Endothelial cell (in vitro differentiated cells): ENCODE data around the gene PRKAG3. TPM values are rescaled to one million over a fixed set of nuclear protein-coding genes. Genes with fewer than 3 reads are reported as not detected.

Experiments used
- DNase-seq: peaks from one replicate; pipeline ENCODE4 v3.0.0; 2021; ENCODE audit warnings: low spot score
- H3K27ac Mint-ChIP-seq: one replicate; pipeline ENCODE4 v1.8.0; 2021; ENCODE audit warnings: mixed read lengths, inconsistent platforms; ENCODE audit not compliant: unreplicated experiment
- H3K27me3 Mint-ChIP-seq: one replicate; pipeline ENCODE4 v1.8.0; 2021; ENCODE audit warnings: mild to moderate bottlenecking, moderate library complexity, mixed read lengths, inconsistent platforms; ENCODE audit not compliant: unreplicated experiment
- H3K36me3 Mint-ChIP-seq: one replicate; pipeline ENCODE4 v1.8.0; 2021; ENCODE audit warnings: mild to moderate bottlenecking, low read depth, mixed read lengths, inconsistent platforms; ENCODE audit not compliant: unreplicated experiment
- H3K4me1 Mint-ChIP-seq: one replicate; pipeline ENCODE4 v1.8.0; 2021; ENCODE audit warnings: mild to moderate bottlenecking, mixed read lengths, inconsistent platforms; ENCODE audit not compliant: unreplicated experiment
- H3K4me3 Mint-ChIP-seq: one replicate; pipeline ENCODE4 v1.8.0; 2021; ENCODE audit warnings: mild to moderate bottlenecking, mixed read lengths, inconsistent platforms; ENCODE audit not compliant: unreplicated experiment
- H3K9me3 Mint-ChIP-seq: one replicate; pipeline ENCODE4 v1.8.0; 2021; ENCODE audit warnings: mixed read lengths, inconsistent platforms; ENCODE audit not compliant: unreplicated experiment
- CTCF ChIP-seq: fragments of 200-600 bp; sonication (generic); IDR thresholded peaks from one replicate; pipeline ENCODE4 v1.5.0; 2021; ENCODE audit warnings: antibody characterized with exemption; ENCODE audit not compliant: unreplicated experiment
- total RNA-seq: library from RNA; stranded (reverse); fragmentation: NEBNext Ultra II Directional; extraction: Animal tissue kit (Norgen Biotek cat#: 25700); gene quantifications from one replicate; pipeline ENCODE4 v1.2.1, GENCODE V29; 2021; ENCODE audit not compliant: unreplicated experiment

Gene PRKAG3
- total RNA-seq, 1 donor from 2014 or later: not detected

- DNase-seq: no peak
- Mint-ChIP-seq H3K4me1 (peaks cover 14% of the 10 kb centered on the region), H3K27me3 (peaks cover 6% of the 10 kb centered on the region), H3K36me3 (peaks cover 3% of the 10 kb centered on the region), H3K4me3 (no peak overlapping the region), H3K27ac (no peak overlapping the region), H3K9me3 (no peaks in the 10 kb centered on the region)
- TF ChIP-seq CTCF: no peak
These were observed 3.2 kb downstream of the PRKAG3 start for GRCh38 chr2:218828477-218828778.

- DNase-seq: no peak
- Mint-ChIP-seq H3K4me3 (no peak overlapping the region), H3K9me3 (no peaks in the 10 kb centered on the region), H3K36me3 (peaks cover 3% of the 10 kb centered on the region), H3K27me3 (peaks cover 6% of the 10 kb centered on the region), H3K27ac (no peak overlapping the region), H3K4me1 (peaks cover 8% of the 10 kb centered on the region)
- no peak for TF ChIP-seq CTCF
These were observed 3.7 kb downstream of the PRKAG3 start for GRCh38 chr2:218827701-218828476.

GRCh38 chr2:218826791-218827190 is 4.8 kb downstream of the PRKAG3 start:
- peaks cover 5% of the 10 kb centered on the region for H3K4me1 Mint-ChIP-seq
- peaks cover 3% of the 10 kb centered on the region for H3K36me3 Mint-ChIP-seq
- no peaks in the 10 kb centered on the region for H3K9me3 Mint-ChIP-seq
- DNase-seq: no peak
- H3K27ac Mint-ChIP-seq: no peak overlapping the region
- peaks cover 3% of the 10 kb centered on the region for H3K27me3 Mint-ChIP-seq
- no peak overlapping the region for H3K4me3 Mint-ChIP-seq
- TF ChIP-seq CTCF: no peak

GRCh38 chr2:218824004-218824403 is 7.6 kb downstream of the PRKAG3 start:
- Mint-ChIP-seq H3K27ac (no peak overlapping the region), H3K9me3 (no peaks in the 10 kb centered on the region), H3K4me1 (no peaks in the 10 kb centered on the region), H3K27me3 (peaks cover 7% of the 10 kb centered on the region), H3K4me3 (no peak overlapping the region), H3K36me3 (no peaks in the 10 kb centered on the region)
- DNase-seq: no peak
- no peak for TF ChIP-seq CTCF

GRCh38 chr2:218823196-218823855 is 8.3 kb downstream of the PRKAG3 start:
- no peaks in the 10 kb centered on the region for H3K36me3 Mint-ChIP-seq
- no peak for DNase-seq
- H3K4me1 Mint-ChIP-seq: no peaks in the 10 kb centered on the region
- H3K4me3 Mint-ChIP-seq: no peak overlapping the region
- peaks cover 7% of the 10 kb centered on the region for H3K27me3 Mint-ChIP-seq
- no peak for TF ChIP-seq CTCF
- H3K27ac Mint-ChIP-seq: no peak overlapping the region
- no peaks in the 10 kb centered on the region for H3K9me3 Mint-ChIP-seq
